ENCODE results near the gene DPEP1. TPM values are rescaled to one million over a fixed set of nuclear protein-coding genes. Genes with fewer than 3 reads are reported as not detected.

Gene DPEP1
- polyA plus RNA-seq, 3 donors, result not detected

DNA sequence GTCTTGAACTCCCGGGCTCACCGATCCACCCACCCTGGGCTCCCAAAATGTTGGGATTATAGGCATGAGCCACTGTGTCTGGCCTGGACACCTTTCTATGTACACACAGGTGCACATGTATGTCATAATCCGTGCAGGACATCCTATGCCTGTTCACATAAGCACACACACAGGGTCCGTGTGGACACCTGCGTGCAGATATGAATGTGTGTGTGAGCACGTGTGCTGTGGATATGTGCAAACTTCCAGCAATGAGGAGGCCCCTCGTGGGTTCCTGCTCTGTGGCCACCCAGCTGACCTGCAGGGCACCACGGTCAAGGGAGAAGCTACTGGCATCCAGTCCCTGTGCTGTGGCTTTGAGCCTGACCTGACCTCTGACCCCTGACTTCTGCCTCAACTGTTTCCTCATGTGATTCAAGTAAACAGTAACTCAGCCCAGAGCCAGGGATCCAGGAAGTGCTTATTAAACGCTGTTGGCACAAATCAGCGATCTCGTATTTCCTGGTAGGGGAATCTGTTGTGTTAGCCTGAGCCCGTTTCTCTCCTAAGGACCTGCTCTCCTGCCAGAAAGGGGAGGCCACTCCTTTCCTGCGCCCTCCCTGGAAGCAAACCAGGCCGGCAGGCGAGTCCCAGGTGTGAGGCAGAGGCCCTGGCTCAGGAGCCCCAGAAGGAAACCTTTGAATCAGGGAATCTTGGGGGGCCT, 31.4 kb upstream of the DPEP1 start:
- Mint-ChIP-seq H3K27me3 (ENCODE audit: low read depth in 3 of 3) (peaks cover 3 to 12% (median 12%) of the 10 kb centered on the region in 3 donors), H3K4me3 (no peak overlapping the region), H3K27ac (no peak overlapping the region), H3K36me3 (no peaks in the 10 kb centered on the region), H3K9me3 (peaks cover 0 to 7% (median 2%) of the 10 kb centered on the region in 7 donors), H3K4me1 (no peaks in the 10 kb centered on the region)
- no peak for DNase-seq
- H3K4me1 ChIP-seq (ENCODE audit: control insufficient read depth in 1 of 2, insufficient read depth in 2 of 2, low read length in 2 of 2), result no peaks in the 10 kb centered on the region
- H4K20me1 ChIP-seq (ENCODE audit: insufficient read depth, low read length), result no peaks in the 10 kb centered on the region
- H3K79me2 ChIP-seq (ENCODE audit: insufficient read depth, low read length), result no peaks in the 10 kb centered on the region
- intact Hi-C loops (cut with micrococcal nuclease), result no loop called here
- peaks cover 0 to 6% of the 10 kb centered on the region in 2 donors for H3K27me3 ChIP-seq (ENCODE audit: control insufficient read depth in 2 of 2, insufficient read depth in 2 of 2, low read length in 2 of 2)
- no peak overlapping the region for H3K27ac ChIP-seq (ENCODE audit: low read depth in 1 of 2, low read length in 2 of 2)
- TF ChIP-seq, protein P1, sequence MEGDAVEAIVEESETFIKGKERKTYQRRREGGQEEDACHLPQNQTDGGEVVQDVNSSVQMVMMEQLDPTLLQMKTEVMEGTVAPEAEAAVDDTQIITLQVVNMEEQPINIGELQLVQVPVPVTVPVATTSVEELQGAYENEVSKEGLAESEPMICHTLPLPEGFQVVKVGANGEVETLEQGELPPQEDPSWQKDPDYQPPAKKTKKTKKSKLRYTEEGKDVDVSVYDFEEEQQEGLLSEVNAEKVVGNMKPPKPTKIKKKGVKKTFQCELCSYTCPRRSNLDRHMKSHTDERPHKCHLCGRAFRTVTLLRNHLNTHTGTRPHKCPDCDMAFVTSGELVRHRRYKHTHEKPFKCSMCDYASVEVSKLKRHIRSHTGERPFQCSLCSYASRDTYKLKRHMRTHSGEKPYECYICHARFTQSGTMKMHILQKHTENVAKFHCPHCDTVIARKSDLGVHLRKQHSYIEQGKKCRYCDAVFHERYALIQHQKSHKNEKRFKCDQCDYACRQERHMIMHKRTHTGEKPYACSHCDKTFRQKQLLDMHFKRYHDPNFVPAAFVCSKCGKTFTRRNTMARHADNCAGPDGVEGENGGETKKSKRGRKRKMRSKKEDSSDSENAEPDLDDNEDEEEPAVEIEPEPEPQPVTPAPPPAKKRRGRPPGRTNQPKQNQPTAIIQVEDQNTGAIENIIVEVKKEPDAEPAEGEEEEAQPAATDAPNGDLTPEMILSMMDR (IDR thresholded peaks at IDR 0.05), result no peak
- no peak overlapping the region for H3K9ac ChIP-seq (ENCODE audit: insufficient read depth, low read length, poor library complexity, severe bottlenecking)
- no peaks in the 10 kb centered on the region for H3K36me3 ChIP-seq (replicated peaks in 1 of 2; ENCODE audit: control insufficient read depth in 1 of 2, insufficient read depth in 2 of 2, low read length in 2 of 2)
- WGBS (ENCODE audit: insufficient coverage), result 68% methylated on average over 9 of the region's 15 CpGs
- no peak overlapping the region for H3K4me2 ChIP-seq (replicated peaks; ENCODE audit: extremely low read depth, low read length, poor library complexity, severe bottlenecking)
- H3K4me3 ChIP-seq (replicated peaks in 1 of 3; ENCODE audit: low read depth in 2 of 3, low read length in 3 of 3), result no peak overlapping the region
- peaks cover 0 to 9% of the 10 kb centered on the region in 2 donors for H3K9me3 ChIP-seq (replicated peaks in 1 of 2; ENCODE audit: control insufficient read depth in 1 of 2, insufficient read depth in 1 of 2, low read length in 2 of 2)
- no peak overlapping the region for H2AFZ ChIP-seq (ENCODE audit: insufficient read depth, low read depth, low read length, poor library complexity, severe bottlenecking)

DNA sequence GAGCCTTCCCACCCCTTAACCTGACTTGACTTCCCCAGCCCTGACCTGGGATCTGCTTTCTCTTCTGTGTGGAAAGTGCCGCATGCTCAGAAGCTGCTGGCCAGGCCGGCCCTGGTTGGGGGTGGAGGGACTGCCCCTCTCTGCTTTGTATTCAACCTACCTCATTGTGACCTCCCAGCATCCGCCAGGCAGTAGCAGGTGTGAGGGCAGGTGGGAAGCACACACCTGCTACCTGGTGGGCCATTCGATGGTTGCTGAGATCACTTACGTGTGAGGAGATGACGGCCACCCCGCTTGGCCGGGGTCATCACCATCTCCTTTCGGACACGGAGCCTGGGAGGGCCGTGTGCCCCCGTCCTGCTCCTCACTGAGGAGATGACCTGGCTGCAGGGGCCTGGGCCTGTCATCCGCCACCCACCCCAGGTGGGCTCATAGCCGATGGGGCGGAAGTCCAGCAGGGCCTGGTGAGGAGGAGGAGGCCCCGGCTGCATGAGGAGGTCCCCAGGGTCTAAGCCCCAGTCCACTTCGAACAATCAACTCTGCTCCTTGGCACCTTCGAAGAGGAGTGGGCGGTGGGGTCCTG, 30.7 kb upstream of the DPEP1 start:
- Histone ChIP-seq H3K79me2 (ENCODE audit: insufficient read depth, low read length) (no peaks in the 10 kb centered on the region), H4K20me1 (ENCODE audit: insufficient read depth, low read length) (no peaks in the 10 kb centered on the region), H3K36me3 (replicated peaks in 1 of 2; ENCODE audit: control insufficient read depth in 1 of 2, insufficient read depth in 2 of 2, low read length in 2 of 2) (no peaks in the 10 kb centered on the region), H3K9me3 (replicated peaks in 1 of 2; ENCODE audit: control insufficient read depth in 1 of 2, insufficient read depth in 1 of 2, low read length in 2 of 2) (peaks cover 0 to 14% of the 10 kb centered on the region in 2 donors), H3K4me3 (replicated peaks in 1 of 3; ENCODE audit: low read depth in 2 of 3, low read length in 3 of 3) (no peak overlapping the region), H3K4me1 (ENCODE audit: control insufficient read depth in 1 of 2, insufficient read depth in 2 of 2, low read length in 2 of 2) (no peaks in the 10 kb centered on the region), H3K27ac (ENCODE audit: low read depth in 1 of 2, low read length in 2 of 2) (no peak overlapping the region), H3K27me3 (ENCODE audit: control insufficient read depth in 2 of 2, insufficient read depth in 2 of 2, low read length in 2 of 2) (no peaks in the 10 kb centered on the region), H3K9ac (ENCODE audit: insufficient read depth, low read length, poor library complexity, severe bottlenecking) (no peak overlapping the region), H3K4me2 (replicated peaks; ENCODE audit: extremely low read depth, low read length, poor library complexity, severe bottlenecking) (no peak overlapping the region), H2AFZ (ENCODE audit: insufficient read depth, low read depth, low read length, poor library complexity, severe bottlenecking) (no peak overlapping the region)
- Mint-ChIP-seq H3K36me3 (no peaks in the 10 kb centered on the region), H3K4me1 (no peaks in the 10 kb centered on the region), H3K9me3 (peaks cover 0 to 7% (median 2%) of the 10 kb centered on the region in 7 donors), H3K4me3 (no peak overlapping the region), H3K27me3 (ENCODE audit: low read depth in 3 of 3) (peaks cover 0 to 7% (median 5%) of the 10 kb centered on the region in 3 donors), H3K27ac (no peak overlapping the region)
- no peak for DNase-seq
- intact Hi-C loops (cut with micrococcal nuclease), result no loop called here
- TF ChIP-seq, protein P1 (IDR thresholded peaks at IDR 0.05), result no peak
- WGBS (ENCODE audit: insufficient coverage), result 97% methylated on average over 15 of the region's 19 CpGs

Data from CD14-positive monocyte (primary cell).